Astrocyte (in vitro differentiated cells and primary cell): Measurements from ENCODE around the gene F12.
A peak's percentile ranks its signal among the peaks of the same experiment; 100 is the strongest.

ENCODE experiments used
- CTCF ChIP-seq: IDR thresholded peaks from 2 replicates; pipeline ENCODE4 v1.5.1; 2011; ENCODE audit warnings: low read depth, mild to moderate bottlenecking, inconsistent platforms, low read length, moderate library complexity; ENCODE audit not compliant: insufficient read depth
- EZH2 ChIP-seq: IDR thresholded peaks from 2 replicates; pipeline ENCODE4 v1.6.1; 2012; ENCODE audit warnings: mild to moderate bottlenecking, low read length, inconsistent platforms; ENCODE audit not compliant: insufficient read depth

- TF ChIP-seq CTCF: peak; percentile 10
- no peak for TF ChIP-seq EZH2
Measured at GRCh38 chr5:177382423-177383029, 26.8 kb downstream of the F12 start.
